Measurements from ENCODE around the gene VASP.

The VASP gene

DNA sequence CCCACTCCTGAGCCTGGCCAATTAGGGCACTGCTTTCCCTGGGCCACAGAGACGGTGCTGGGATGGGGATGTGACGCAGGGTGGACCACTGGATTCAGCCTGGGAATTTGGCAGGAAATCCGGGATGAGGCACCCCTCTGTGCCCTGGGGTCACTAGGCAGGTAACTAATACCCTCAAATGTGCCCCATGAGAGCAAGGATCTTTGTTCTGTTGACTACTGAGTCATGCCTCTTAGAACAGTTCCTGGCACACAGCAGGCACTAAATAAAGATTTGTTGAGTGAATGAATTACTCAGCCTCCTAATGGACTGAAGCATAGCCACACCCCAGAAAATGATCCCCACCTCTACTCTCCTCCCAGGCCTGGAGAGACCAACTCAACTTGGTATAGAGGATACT is 61.5 kb downstream of the VASP start:
- TF ChIP-seq, protein P1, sequence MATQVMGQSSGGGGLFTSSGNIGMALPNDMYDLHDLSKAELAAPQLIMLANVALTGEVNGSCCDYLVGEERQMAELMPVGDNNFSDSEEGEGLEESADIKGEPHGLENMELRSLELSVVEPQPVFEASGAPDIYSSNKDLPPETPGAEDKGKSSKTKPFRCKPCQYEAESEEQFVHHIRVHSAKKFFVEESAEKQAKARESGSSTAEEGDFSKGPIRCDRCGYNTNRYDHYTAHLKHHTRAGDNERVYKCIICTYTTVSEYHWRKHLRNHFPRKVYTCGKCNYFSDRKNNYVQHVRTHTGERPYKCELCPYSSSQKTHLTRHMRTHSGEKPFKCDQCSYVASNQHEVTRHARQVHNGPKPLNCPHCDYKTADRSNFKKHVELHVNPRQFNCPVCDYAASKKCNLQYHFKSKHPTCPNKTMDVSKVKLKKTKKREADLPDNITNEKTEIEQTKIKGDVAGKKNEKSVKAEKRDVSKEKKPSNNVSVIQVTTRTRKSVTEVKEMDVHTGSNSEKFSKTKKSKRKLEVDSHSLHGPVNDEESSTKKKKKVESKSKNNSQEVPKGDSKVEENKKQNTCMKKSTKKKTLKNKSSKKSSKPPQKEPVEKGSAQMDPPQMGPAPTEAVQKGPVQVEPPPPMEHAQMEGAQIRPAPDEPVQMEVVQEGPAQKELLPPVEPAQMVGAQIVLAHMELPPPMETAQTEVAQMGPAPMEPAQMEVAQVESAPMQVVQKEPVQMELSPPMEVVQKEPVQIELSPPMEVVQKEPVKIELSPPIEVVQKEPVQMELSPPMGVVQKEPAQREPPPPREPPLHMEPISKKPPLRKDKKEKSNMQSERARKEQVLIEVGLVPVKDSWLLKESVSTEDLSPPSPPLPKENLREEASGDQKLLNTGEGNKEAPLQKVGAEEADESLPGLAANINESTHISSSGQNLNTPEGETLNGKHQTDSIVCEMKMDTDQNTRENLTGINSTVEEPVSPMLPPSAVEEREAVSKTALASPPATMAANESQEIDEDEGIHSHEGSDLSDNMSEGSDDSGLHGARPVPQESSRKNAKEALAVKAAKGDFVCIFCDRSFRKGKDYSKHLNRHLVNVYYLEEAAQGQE (IDR thresholded peaks at IDR 0.05; ENCODE audit: low read depth): no peak
- TF ChIP-seq CEBPB (IDR thresholded peaks at IDR 0.05): no peak
- TF ChIP-seq TAF1 (IDR thresholded peaks at IDR 0.05; ENCODE audit: low read depth): no peak
- TF ChIP-seq EGR1 (IDR thresholded peaks at IDR 0.05): no peak
- no peak for TF ChIP-seq TEAD4 (IDR thresholded peaks at IDR 0.05)
- TF ChIP-seq CREB1 (IDR thresholded peaks at IDR 0.05; ENCODE audit: low read depth): no peak
- TF ChIP-seq, protein P2, sequence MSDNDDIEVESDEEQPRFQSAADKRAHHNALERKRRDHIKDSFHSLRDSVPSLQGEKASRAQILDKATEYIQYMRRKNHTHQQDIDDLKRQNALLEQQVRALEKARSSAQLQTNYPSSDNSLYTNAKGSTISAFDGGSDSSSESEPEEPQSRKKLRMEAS (IDR thresholded peaks at IDR 0.05): no peak
- no peak for TF ChIP-seq FOXM1 (IDR thresholded peaks at IDR 0.05; ENCODE audit: borderline replicate concordance, low read depth)

- TF ChIP-seq TAF1 (IDR thresholded peaks at IDR 0.05; ENCODE audit: low read depth) (no peak), EGR1 (IDR thresholded peaks at IDR 0.05) (no peak), TCF12 (IDR thresholded peaks at IDR 0.05; ENCODE audit: low read depth) (no peak), CREB1 (IDR thresholded peaks at IDR 0.05; ENCODE audit: low read depth) (no peak), YY1 (IDR thresholded peaks at IDR 0.05; ENCODE audit: low read depth) (0 out of 2 replicates have a peak, but pooled peaks have one; percentile 17), RAD21 (IDR thresholded peaks at IDR 0.05; ENCODE audit: low read depth) (peak; percentile 69)
- TF ChIP-seq, protein P1 (IDR thresholded peaks at IDR 0.05; ENCODE audit: low read depth): no peak
Observed at GRCh38 chr19:45569619-45570421, 62.5 kb downstream of the VASP start.

- TF ChIP-seq, protein P1 (IDR thresholded peaks at IDR 0.05; ENCODE audit: low read depth): no peak
- no peak for TF ChIP-seq TEAD4 (IDR thresholded peaks at IDR 0.05)
- TF ChIP-seq CEBPB (IDR thresholded peaks at IDR 0.05): no peak
- TF ChIP-seq, protein P2 (IDR thresholded peaks at IDR 0.05): no peak
- no peak for TF ChIP-seq ZBTB7A (IDR thresholded peaks at IDR 0.05; ENCODE audit: low read depth)
- TF ChIP-seq CREB1 (IDR thresholded peaks at IDR 0.05; ENCODE audit: low read depth): no peak
- TF ChIP-seq YY1 (IDR thresholded peaks at IDR 0.05; ENCODE audit: low read depth): no peak
- TF ChIP-seq TAF1 (IDR thresholded peaks at IDR 0.05; ENCODE audit: low read depth): no peak
- TF ChIP-seq, protein P3, sequence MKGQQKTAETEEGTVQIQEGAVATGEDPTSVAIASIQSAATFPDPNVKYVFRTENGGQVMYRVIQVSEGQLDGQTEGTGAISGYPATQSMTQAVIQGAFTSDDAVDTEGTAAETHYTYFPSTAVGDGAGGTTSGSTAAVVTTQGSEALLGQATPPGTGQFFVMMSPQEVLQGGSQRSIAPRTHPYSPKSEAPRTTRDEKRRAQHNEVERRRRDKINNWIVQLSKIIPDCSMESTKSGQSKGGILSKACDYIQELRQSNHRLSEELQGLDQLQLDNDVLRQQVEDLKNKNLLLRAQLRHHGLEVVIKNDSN (IDR thresholded peaks at IDR 0.05): no peak
- no peak for TF ChIP-seq RAD21 (IDR thresholded peaks at IDR 0.05; ENCODE audit: low read depth)
- no peak for TF ChIP-seq EP300 (IDR thresholded peaks at IDR 0.05; ENCODE audit: borderline replicate concordance)
- TF ChIP-seq TCF12 (IDR thresholded peaks at IDR 0.05; ENCODE audit: low read depth): no peak
- no peak for TF ChIP-seq FOXM1 (IDR thresholded peaks at IDR 0.05; ENCODE audit: borderline replicate concordance, low read depth)
- no peak for TF ChIP-seq NFIC (IDR thresholded peaks at IDR 0.05)
Observed at GRCh38 chr19:45571457-45572220, 64.4 kb downstream of the VASP start.

- TF ChIP-seq YY1 (IDR thresholded peaks at IDR 0.05; ENCODE audit: low read depth) (no peak), FOXM1 (IDR thresholded peaks at IDR 0.05; ENCODE audit: borderline replicate concordance, low read depth) (no peak), RAD21 (IDR thresholded peaks at IDR 0.05; ENCODE audit: low read depth) (no peak), TEAD4 (IDR thresholded peaks at IDR 0.05) (no peak), EP300 (IDR thresholded peaks at IDR 0.05; ENCODE audit: borderline replicate concordance) (no peak), EGR1 (IDR thresholded peaks at IDR 0.05) (no peak), TAF1 (IDR thresholded peaks at IDR 0.05; ENCODE audit: low read depth) (no peak), NFIC (IDR thresholded peaks at IDR 0.05) (no peak), CEBPB (IDR thresholded peaks at IDR 0.05) (no peak), CREB1 (IDR thresholded peaks at IDR 0.05; ENCODE audit: low read depth) (no peak)
- TF ChIP-seq, protein P1 (IDR thresholded peaks at IDR 0.05; ENCODE audit: low read depth): no peak
- TF ChIP-seq, protein P3 (IDR thresholded peaks at IDR 0.05): no peak
- TF ChIP-seq, protein P2 (IDR thresholded peaks at IDR 0.05): no peak
Observed at GRCh38 chr19:45574526-45574925, 67.2 kb downstream of the VASP start.
